ENCODE results near the gene SP140.
"Not testable (repeated sequence)": the region's sequence is repeated elsewhere in the genome, so short reads cannot be mapped to it uniquely, and the experiment has no call there.

SP140 gene

DNA sequence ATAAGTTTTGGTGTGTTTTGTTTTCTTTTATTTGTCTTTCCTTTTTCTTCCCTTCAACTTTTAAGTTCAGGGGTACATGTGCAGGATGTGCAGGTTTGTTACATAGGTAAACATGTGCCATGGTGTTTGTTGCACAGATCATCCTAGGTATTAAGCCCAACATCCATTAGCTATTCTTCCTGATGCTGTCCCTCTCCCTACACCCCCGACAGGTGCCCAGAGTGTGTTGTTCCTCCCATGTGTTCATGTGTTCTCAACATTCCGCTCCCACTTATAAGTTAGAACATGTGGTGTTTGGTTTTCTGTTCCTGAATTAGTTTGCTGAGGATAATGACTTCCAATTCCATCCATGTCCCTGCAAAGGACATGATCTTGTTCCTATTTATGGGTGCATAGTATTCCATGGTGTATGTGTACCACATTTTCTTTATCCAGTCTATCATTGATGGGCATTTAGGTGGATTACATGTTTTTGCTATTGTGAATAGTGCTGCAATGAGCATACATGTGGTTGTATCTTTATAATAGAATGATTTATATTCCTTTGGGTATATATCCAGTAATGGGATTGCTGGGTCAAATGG, 117.6 kb downstream of the SP140 start:
- Mint-ChIP-seq H3K36me3 (ENCODE audit: low read depth) (peaks cover 57% of the 10 kb centered on the region), H3K4me1 (ENCODE audit: low read depth) (peaks cover 57% of the 10 kb centered on the region), H3K9me3 (peaks cover 27% of the 10 kb centered on the region)
- not testable (repeated sequence) for H3K4me3 Mint-ChIP-seq, H3K27me3 Mint-ChIP-seq, H3K27ac Mint-ChIP-seq

- H3K9me3 Mint-ChIP-seq: peaks cover 27% of the 10 kb centered on the region
- peaks cover 63% of the 10 kb centered on the region for H3K4me1 Mint-ChIP-seq (ENCODE audit: low read depth)
- peaks cover 57% of the 10 kb centered on the region for H3K36me3 Mint-ChIP-seq (ENCODE audit: low read depth)
- no peak overlapping the region for H3K4me3 Mint-ChIP-seq
- no peaks in the 10 kb centered on the region for H3K27me3 Mint-ChIP-seq
- H3K27ac Mint-ChIP-seq: peak overlapping the region; percentile 21
These were observed 118.2 kb downstream of the SP140 start for GRCh38 chr2:230343747-230344146.

DNA sequence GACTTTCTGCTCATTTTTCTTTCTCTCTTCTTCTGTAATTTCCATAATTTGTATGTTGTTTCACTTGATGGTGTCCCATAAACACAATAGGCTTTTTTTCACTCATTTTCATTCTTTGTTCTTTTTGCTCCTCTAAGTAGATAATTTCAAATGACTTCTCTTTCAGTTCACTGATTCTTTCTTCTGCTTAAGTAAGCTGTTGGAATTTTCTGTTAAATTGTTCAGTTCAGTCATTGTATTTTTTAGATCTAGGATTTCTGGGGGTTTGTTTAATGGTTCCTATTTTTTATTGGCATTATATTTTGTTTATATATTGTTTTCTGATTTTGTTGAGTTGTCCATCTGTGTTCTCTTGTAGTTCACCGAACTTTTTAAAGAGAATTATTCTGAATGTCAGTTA, 120.9 kb downstream of the SP140 start:
- H3K4me1 Mint-ChIP-seq (ENCODE audit: low read depth): peaks cover 85% of the 10 kb centered on the region
- H3K9me3 Mint-ChIP-seq: peaks cover 27% of the 10 kb centered on the region
- H3K4me3 Mint-ChIP-seq: no peak overlapping the region
- peak overlapping the region; percentile 69 for H3K27ac Mint-ChIP-seq
- no peaks in the 10 kb centered on the region for H3K27me3 Mint-ChIP-seq
- peaks cover 77% of the 10 kb centered on the region for H3K36me3 Mint-ChIP-seq (ENCODE audit: low read depth)

DNA sequence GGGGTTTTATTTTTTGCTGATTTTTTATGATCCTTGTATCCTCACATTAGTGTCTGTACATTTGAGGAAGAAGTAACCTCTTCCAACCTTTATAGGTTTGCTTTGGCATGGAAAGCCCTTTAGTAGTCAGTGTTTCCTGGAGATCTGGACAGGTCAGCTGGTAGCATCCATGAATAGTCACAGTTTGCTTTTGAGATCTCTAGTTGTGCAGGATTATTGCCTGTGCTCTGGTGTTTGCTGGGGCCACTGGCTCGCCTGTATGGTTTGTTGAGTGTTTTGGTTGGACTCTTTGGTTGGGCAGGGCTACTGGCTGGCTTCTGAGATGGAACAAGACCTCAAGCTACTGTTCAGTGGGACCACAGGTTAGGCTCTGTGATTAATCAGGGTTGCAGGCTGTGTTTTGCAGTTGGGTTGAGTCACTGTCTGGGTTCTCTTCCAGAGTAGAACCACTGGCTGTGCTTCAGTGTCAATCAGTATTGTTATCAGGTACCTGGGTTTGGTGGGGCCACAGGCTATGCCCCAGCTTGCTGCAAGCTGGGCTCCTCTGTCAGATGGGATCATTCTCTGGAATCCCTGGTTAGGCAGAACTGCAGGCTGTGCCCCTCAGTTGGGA, 121.5 kb downstream of the SP140 start:
- H3K27me3 Mint-ChIP-seq: no peaks in the 10 kb centered on the region
- no peak overlapping the region for H3K4me3 Mint-ChIP-seq
- H3K27ac Mint-ChIP-seq: peak overlapping the region; percentile 39
- H3K9me3 Mint-ChIP-seq: peaks cover 27% of the 10 kb centered on the region
- peaks cover 85% of the 10 kb centered on the region for H3K4me1 Mint-ChIP-seq (ENCODE audit: low read depth)
- H3K36me3 Mint-ChIP-seq (ENCODE audit: low read depth): peaks cover 76% of the 10 kb centered on the region

- peak overlapping the region; percentile 91 for H3K27ac Mint-ChIP-seq
- H3K4me3 Mint-ChIP-seq: peak overlapping the region; percentile 52
- H3K9me3 Mint-ChIP-seq: peaks cover 21% of the 10 kb centered on the region
- peaks cover 77% of the 10 kb centered on the region for H3K4me1 Mint-ChIP-seq (ENCODE audit: low read depth)
- H3K27me3 Mint-ChIP-seq: no peaks in the 10 kb centered on the region
- H3K36me3 Mint-ChIP-seq (ENCODE audit: low read depth): peaks cover 73% of the 10 kb centered on the region
These were observed 122.2 kb downstream of the SP140 start for GRCh38 chr2:230347659-230348305.

DNA sequence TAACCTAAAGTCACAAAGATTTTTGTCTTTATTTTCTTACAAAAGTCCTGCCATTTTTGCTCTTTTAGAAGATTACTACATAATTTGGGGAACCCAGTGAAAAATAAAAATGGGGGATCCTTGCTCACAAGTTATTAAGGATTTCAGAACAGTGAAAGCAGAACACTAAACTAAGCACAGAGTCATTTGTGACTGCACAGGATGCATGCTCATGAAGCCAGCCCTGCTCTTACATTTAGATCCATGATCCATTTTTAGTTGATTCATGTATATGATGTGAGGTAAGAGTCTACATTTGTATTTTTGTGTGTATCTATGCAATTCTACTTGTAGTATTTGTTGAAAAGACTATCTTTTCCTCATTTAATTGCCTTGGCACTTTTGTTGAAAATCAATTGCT, 123.3 kb downstream of the SP140 start:
- peaks cover 69% of the 10 kb centered on the region for H3K4me1 Mint-ChIP-seq (ENCODE audit: low read depth)
- peak overlapping the region; percentile 83 for H3K27ac Mint-ChIP-seq
- H3K27me3 Mint-ChIP-seq: no peaks in the 10 kb centered on the region
- peaks cover 17% of the 10 kb centered on the region for H3K9me3 Mint-ChIP-seq
- peaks cover 66% of the 10 kb centered on the region for H3K36me3 Mint-ChIP-seq (ENCODE audit: low read depth)
- peak overlapping the region; percentile 52 for H3K4me3 Mint-ChIP-seq

- Mint-ChIP-seq H3K27ac (no peak overlapping the region), H3K36me3 (ENCODE audit: low read depth) (peaks cover 59% of the 10 kb centered on the region), H3K4me3 (no peak overlapping the region), H3K4me1 (ENCODE audit: low read depth) (peaks cover 20% of the 10 kb centered on the region), H3K9me3 (peaks cover 3% of the 10 kb centered on the region), H3K27me3 (no peaks in the 10 kb centered on the region)
These were observed 130.5 kb downstream of the SP140 start for GRCh38 chr2:230356084-230356483.

DNA sequence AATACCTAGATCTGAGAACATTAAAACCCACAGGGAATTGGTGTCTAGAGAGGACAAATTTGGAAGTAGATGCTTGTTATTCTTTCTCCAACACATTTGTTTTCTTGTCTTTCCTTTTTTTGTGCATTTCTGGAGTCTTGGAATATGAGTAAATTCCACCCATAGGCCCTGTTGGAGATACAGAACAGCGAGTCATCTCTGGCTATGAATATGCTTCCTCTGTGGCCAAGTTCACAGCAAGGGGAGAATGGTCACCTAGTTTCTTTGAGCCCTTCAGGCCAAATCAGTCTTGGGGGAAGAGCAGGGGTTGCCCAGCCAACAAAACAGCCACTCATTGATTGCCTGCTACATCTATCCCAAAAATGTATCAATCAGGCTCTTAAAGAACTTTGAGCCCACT, 132.8 kb downstream of the SP140 start:
- Mint-ChIP-seq H3K4me1 (ENCODE audit: low read depth) (peaks cover 38% of the 10 kb centered on the region), H3K4me3 (no peak overlapping the region)

GRCh38 chr2:230360028-230360427, 134.5 kb downstream of the SP140 start:
- no peak overlapping the region for H3K27ac Mint-ChIP-seq
- no peaks in the 10 kb centered on the region for H3K27me3 Mint-ChIP-seq
- H3K36me3 Mint-ChIP-seq (ENCODE audit: low read depth): peaks cover 85% of the 10 kb centered on the region

More for the DNA sequence above, 132.8 kb downstream of the SP140 start:
- H3K9me3 Mint-ChIP-seq: peaks cover 3% of the 10 kb centered on the region
- H3K27ac Mint-ChIP-seq: no peak overlapping the region
- H3K36me3 Mint-ChIP-seq (ENCODE audit: low read depth): peaks cover 74% of the 10 kb centered on the region
- H3K27me3 Mint-ChIP-seq: no peaks in the 10 kb centered on the region

GRCh38 chr2:230362030-230362691, 136.6 kb downstream of the SP140 start:
- Mint-ChIP-seq H3K36me3 (ENCODE audit: low read depth) (peaks cover 84% of the 10 kb centered on the region), H3K9me3 (peaks cover 3% of the 10 kb centered on the region), H3K27me3 (no peaks in the 10 kb centered on the region), H3K4me1 (ENCODE audit: low read depth) (peaks cover 40% of the 10 kb centered on the region), H3K27ac (peak overlapping the region; percentile 28), H3K4me3 (no peak overlapping the region)

More at GRCh38 chr2:230360028-230360427, 134.5 kb downstream of the SP140 start:
- H3K4me1 Mint-ChIP-seq (ENCODE audit: low read depth): peaks cover 44% of the 10 kb centered on the region
- H3K9me3 Mint-ChIP-seq: peaks cover 3% of the 10 kb centered on the region
- H3K4me3 Mint-ChIP-seq: no peak overlapping the region

All from stimulated activated naive CD8-positive, alpha-beta T cell treated with anti-CD3 and anti-CD28 coated beads, Interleukin-15, Interleukin-2, amounts not matched to agents 100 ng/mL and 50 ng/mL, for 24 hours (primary cell).